Activated T-helper 2 cell treated with anti-CD3 and anti-CD28 coated beads, Interferon-gamma antibody, Interleukin-2, Interleukin-4, amounts not matched to agents 10 μg/mL and 5 μg/mL and 100 μg/mL, durations not matched to agents 14 hours and 24 hours and 36 hours (primary cell): ENCODE data around the gene MTMR12. TPM values are rescaled to one million over a fixed set of nuclear protein-coding genes. Genes with fewer than 3 reads are reported as not detected.

ENCODE experiments used
- DNase-seq: peaks from one replicate; pipeline ENCODE4 v3.0.0; 2021; ENCODE audit warnings: low spot score
- H3K27ac Mint-ChIP-seq: one replicate; pipeline ENCODE4 v1.8.0; 2021; ENCODE audit warnings: mixed read lengths
- H3K27me3 Mint-ChIP-seq: one replicate; pipeline ENCODE4 v1.8.0; 2021; ENCODE audit warnings: low read depth, mixed read lengths
- H3K36me3 Mint-ChIP-seq: one replicate; pipeline ENCODE4 v1.8.0; 2021; ENCODE audit warnings: low read depth, mixed read lengths
- H3K4me1 Mint-ChIP-seq: one replicate; pipeline ENCODE4 v1.8.0; 2021; ENCODE audit warnings: low read depth, mixed read lengths
- H3K4me3 Mint-ChIP-seq: one replicate; pipeline ENCODE4 v1.8.0; 2021; ENCODE audit warnings: low read depth, mild to moderate bottlenecking, moderate library complexity, mixed read lengths
- H3K9me3 Mint-ChIP-seq: one replicate; pipeline ENCODE4 v1.8.0; 2021; ENCODE audit warnings: mixed read lengths
- intact Hi-C: fragments of 100-400 bp; cut with micrococcal nuclease; formaldehyde crosslinking; loops from one replicate; pipeline ENCODE4 v1.15.1; 2023
- total RNA-seq: library from RNA; stranded (reverse); gene quantifications from 2 replicates; pipeline ENCODE4 v1.2.3, GENCODE V29; 2022

Gene MTMR12
- total RNA-seq, 1 donor from 2014 or later: 23.5 TPM

DNA sequence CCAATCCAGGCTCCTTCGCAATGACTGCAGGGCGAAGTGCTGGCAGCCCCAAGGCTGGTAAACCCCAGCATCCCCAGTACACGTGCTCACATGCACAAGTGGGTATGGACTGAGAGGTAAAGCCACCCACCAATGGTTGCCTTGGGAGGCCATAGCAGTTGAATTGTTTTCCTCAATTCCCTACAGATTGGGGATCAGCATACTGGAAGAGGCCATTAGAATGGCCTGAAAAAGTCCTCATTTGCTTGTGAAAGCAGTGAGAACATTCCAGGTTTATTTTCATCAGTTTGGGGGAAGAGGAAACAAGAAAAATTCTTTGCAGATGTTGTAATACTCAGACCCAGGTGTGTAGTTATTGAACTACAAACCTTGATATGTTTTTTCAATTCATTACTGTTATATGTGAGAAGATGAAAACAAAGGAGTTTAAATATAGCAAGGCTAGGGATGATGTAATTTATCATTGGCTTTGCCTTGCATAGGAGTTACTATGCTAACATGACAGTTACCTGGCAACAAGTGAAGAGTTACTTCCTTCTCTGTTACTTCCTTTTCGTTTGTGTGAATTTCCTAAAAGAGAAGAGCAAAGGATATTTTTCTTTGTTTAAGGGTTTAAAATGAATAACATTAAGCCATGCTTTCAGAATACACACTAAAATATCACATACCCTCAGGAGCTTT is 36.4 kb downstream of the MTMR12 start:
- Mint-ChIP-seq H3K36me3 (peaks cover 56% of the 10 kb centered on the region), H3K4me3 (no peak overlapping the region), H3K4me1 (peaks cover 44% of the 10 kb centered on the region), H3K27me3 (no peaks in the 10 kb centered on the region), H3K27ac (no peak overlapping the region), H3K9me3 (no peaks in the 10 kb centered on the region)
- no peak for DNase-seq
- intact Hi-C loops: no loop called here

- H3K4me1 Mint-ChIP-seq: peaks cover 37% of the 10 kb centered on the region
- H3K27me3 Mint-ChIP-seq: no peaks in the 10 kb centered on the region
- peak overlapping the region; percentile 59 for H3K27ac Mint-ChIP-seq
- peaks cover 58% of the 10 kb centered on the region for H3K36me3 Mint-ChIP-seq
- no peaks in the 10 kb centered on the region for H3K9me3 Mint-ChIP-seq
- intact Hi-C loops: no loop called here
- no peak for DNase-seq
- H3K4me3 Mint-ChIP-seq: no peak overlapping the region
Measured at GRCh38 chr5:32275396-32275741, 37.4 kb downstream of the MTMR12 start.

GRCh38 chr5:32274548-32275395 is 38.0 kb downstream of the MTMR12 start:
- H3K4me3 Mint-ChIP-seq: no peak overlapping the region
- H3K27me3 Mint-ChIP-seq: no peaks in the 10 kb centered on the region
- no peaks in the 10 kb centered on the region for H3K9me3 Mint-ChIP-seq
- no peak for DNase-seq
- peaks cover 59% of the 10 kb centered on the region for H3K36me3 Mint-ChIP-seq
- peaks cover 31% of the 10 kb centered on the region for H3K4me1 Mint-ChIP-seq
- intact Hi-C loops: no loop called here
- H3K27ac Mint-ChIP-seq: no peak overlapping the region

GRCh38 chr5:32273821-32274220 is 38.9 kb downstream of the MTMR12 start:
- Mint-ChIP-seq H3K27ac (no peak overlapping the region), H3K9me3 (no peaks in the 10 kb centered on the region), H3K4me3 (no peak overlapping the region), H3K36me3 (peaks cover 61% of the 10 kb centered on the region), H3K27me3 (no peaks in the 10 kb centered on the region), H3K4me1 (peaks cover 25% of the 10 kb centered on the region)
- intact Hi-C loops: no loop called here
- DNase-seq: no peak

DNA sequence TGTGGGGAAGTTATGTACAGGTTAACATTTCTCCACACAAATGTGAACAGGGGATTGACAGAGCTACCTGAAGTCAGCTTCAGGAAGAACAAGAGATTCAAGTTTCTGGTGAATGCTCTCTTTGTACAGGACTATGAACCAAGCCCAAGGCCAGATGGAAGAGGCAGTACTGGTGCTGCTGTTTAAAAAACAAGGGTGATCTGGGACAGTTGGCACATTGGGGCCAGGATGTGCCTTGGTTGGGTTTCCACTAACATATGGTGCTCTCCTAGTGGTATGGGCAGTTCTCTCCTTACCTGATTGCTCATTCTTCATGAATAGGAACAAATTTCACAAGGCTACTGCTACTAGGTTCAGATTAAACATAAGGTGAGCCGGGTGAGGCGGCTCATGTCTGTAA is 40.0 kb downstream of the MTMR12 start:
- H3K36me3 Mint-ChIP-seq: peaks cover 67% of the 10 kb centered on the region
- no peak for DNase-seq
- H3K4me3 Mint-ChIP-seq: no peak overlapping the region
- H3K27ac Mint-ChIP-seq: peak overlapping the region; percentile 44
- intact Hi-C loops: no loop called here
- no peaks in the 10 kb centered on the region for H3K9me3 Mint-ChIP-seq
- H3K27me3 Mint-ChIP-seq: no peaks in the 10 kb centered on the region
- peaks cover 16% of the 10 kb centered on the region for H3K4me1 Mint-ChIP-seq

DNA sequence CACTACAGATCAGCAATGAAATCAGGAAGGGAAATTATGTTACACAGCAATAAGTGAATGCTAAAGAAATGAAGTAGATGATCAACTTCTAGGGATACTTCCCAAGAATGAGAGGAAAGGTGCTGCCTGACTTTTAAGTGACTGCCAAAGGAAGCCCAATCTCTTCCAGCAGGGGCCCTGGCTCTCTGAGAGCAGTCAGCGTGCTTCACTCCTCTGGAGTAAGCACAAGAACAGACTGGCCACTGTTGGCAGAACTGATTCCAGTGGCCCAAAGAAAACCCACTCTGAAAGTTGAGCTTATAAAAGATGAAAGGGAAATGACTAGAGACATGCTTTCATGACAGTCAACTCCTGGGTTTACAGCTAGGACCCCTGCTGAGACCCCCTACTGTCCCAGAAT is 41.8 kb downstream of the MTMR12 start:
- H3K27ac Mint-ChIP-seq: no peak overlapping the region
- DNase-seq: no peak
- no peaks in the 10 kb centered on the region for H3K9me3 Mint-ChIP-seq
- intact Hi-C loops: no loop called here
- H3K4me3 Mint-ChIP-seq: no peak overlapping the region
- H3K27me3 Mint-ChIP-seq: no peaks in the 10 kb centered on the region
- H3K4me1 Mint-ChIP-seq: peaks cover 5% of the 10 kb centered on the region
- peaks cover 72% of the 10 kb centered on the region for H3K36me3 Mint-ChIP-seq

DNA sequence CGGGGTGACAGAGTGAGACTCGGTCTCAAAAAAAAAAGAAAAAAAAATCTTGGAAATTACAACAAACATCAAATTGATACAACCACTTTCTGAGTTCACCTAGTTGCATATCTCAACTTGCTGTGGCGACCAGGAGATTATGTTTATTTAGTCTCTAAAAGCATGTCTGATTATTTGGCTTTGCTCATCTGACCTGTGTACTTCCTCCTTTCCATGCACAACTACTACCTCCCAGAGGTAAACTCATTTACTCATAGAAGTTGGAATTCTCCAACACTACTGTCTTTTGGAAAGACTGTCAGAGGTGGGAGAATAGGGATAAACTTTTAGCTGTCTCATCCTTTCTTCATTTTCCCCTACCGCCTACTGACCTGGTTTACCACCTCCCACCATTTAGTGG is 42.6 kb downstream of the MTMR12 start:
- no peak for DNase-seq
- Mint-ChIP-seq H3K4me1 (no peaks in the 10 kb centered on the region), H3K27me3 (no peaks in the 10 kb centered on the region), H3K27ac (no peak overlapping the region), H3K9me3 (no peaks in the 10 kb centered on the region), H3K36me3 (peaks cover 75% of the 10 kb centered on the region), H3K4me3 (no peak overlapping the region)
- intact Hi-C loops: no loop called here

GRCh38 chr5:32265902-32266301 is 46.8 kb downstream of the MTMR12 start:
- Mint-ChIP-seq H3K9me3 (no peaks in the 10 kb centered on the region), H3K36me3 (peaks cover 78% of the 10 kb centered on the region), H3K27ac (no peak overlapping the region), H3K4me3 (no peak overlapping the region), H3K4me1 (peaks cover 6% of the 10 kb centered on the region), H3K27me3 (no peaks in the 10 kb centered on the region)
- no peak for DNase-seq
- intact Hi-C loops: no loop called here

- H3K36me3 Mint-ChIP-seq: peaks cover 77% of the 10 kb centered on the region
- no peaks in the 10 kb centered on the region for H3K9me3 Mint-ChIP-seq
- H3K27me3 Mint-ChIP-seq: no peaks in the 10 kb centered on the region
- intact Hi-C loops: no loop called here
- H3K4me1 Mint-ChIP-seq: peaks cover 9% of the 10 kb centered on the region
- no peak for DNase-seq
- H3K27ac Mint-ChIP-seq: no peak overlapping the region
- no peak overlapping the region for H3K4me3 Mint-ChIP-seq
Measured at GRCh38 chr5:32264957-32265572, 47.7 kb downstream of the MTMR12 start.

DNA sequence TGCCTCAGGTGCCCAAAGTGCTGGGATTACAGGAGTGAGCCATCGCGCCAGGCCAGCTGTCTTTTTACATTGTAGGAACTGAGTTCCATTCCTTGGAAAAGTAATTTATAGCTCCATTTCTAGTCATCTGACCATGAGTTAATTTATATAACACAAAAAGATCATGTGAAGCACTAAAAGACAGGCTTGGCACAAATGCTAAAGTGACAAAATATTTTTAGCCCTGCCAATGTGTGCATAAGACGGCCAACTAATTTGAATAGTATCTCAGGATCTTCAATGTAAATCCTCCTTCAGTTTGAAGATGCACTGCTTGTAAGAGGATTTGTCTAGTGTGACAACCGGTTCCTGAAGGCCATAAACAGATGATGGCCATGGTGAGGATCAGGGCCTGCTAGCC is 49.1 kb downstream of the MTMR12 start:
- Mint-ChIP-seq H3K27ac (no peak overlapping the region), H3K4me1 (peaks cover 11% of the 10 kb centered on the region), H3K9me3 (no peaks in the 10 kb centered on the region), H3K27me3 (no peaks in the 10 kb centered on the region), H3K36me3 (peaks cover 77% of the 10 kb centered on the region), H3K4me3 (no peak overlapping the region)
- DNase-seq: no peak
- intact Hi-C loops: no loop called here

DNA sequence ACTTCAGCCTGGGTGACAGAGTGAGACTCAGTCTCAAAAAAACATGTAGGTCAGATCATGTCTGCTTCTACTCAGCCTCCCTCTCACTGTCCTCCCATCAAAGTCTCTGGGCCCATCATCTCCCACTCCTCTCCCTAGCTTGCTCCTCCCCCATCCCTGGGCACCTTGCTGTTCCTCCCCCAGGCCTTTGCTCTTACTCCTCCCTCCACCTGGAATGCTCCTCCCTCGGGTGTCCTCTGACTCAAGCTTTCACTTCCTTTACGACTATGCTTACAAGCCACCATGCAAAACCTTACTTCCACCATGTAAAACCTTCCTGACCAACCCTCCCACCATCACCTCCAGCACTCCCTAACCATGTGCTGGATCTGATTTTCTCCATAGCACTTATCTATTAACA is 51.5 kb downstream of the MTMR12 start:
- Mint-ChIP-seq H3K4me1 (peaks cover 12% of the 10 kb centered on the region), H3K27ac (peak overlapping the region; percentile 75), H3K9me3 (no peaks in the 10 kb centered on the region), H3K27me3 (no peaks in the 10 kb centered on the region), H3K4me3 (no peak overlapping the region), H3K36me3 (peaks cover 70% of the 10 kb centered on the region)
- no peak for DNase-seq
- intact Hi-C loops: no loop called here

DNA sequence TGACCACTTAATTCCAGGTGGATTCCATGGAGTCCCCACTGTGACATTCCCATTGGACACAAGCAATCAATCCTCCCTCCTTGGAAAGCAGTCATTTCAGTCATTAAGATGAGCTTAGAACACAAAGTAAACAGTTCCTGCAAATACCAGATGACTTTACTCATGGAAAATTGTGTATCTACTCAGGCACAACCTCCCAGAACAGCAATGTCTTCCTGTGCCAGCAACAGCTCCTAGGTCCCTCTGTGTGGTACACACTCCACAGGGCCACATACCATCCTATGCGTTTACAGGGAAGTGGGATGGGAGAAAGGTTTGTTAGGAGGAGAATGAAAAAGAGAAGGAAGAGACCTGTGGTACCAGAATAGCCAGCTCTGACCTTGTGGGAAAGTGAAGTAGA is 53.7 kb downstream of the MTMR12 start:
- H3K36me3 Mint-ChIP-seq: peaks cover 71% of the 10 kb centered on the region
- no peak overlapping the region for H3K4me3 Mint-ChIP-seq
- peaks cover 13% of the 10 kb centered on the region for H3K4me1 Mint-ChIP-seq
- H3K27ac Mint-ChIP-seq: no peak overlapping the region
- H3K9me3 Mint-ChIP-seq: no peaks in the 10 kb centered on the region
- DNase-seq: no peak
- H3K27me3 Mint-ChIP-seq: no peaks in the 10 kb centered on the region
- intact Hi-C loops: no loop called here

GRCh38 chr5:32258424-32258823 is 54.3 kb downstream of the MTMR12 start:
- Mint-ChIP-seq H3K4me3 (no peak overlapping the region), H3K27ac (no peak overlapping the region), H3K4me1 (peaks cover 13% of the 10 kb centered on the region), H3K9me3 (no peaks in the 10 kb centered on the region), H3K27me3 (no peaks in the 10 kb centered on the region), H3K36me3 (peaks cover 71% of the 10 kb centered on the region)
- intact Hi-C loops: no loop called here
- no peak for DNase-seq
